DOHH2 (cell line): Measurements from ENCODE around the gene ALG2.

Experiments
- CTCF ChIP-seq: fragments of 200-600 bp; sonication (generic); IDR thresholded peaks from one replicate; pipeline ENCODE4 v1.5.1; 2014; ENCODE audit warnings: antibody characterized with exemption, mild to moderate bottlenecking, low read depth, low read length; ENCODE audit not compliant: poor library complexity, severe bottlenecking
- EZH2phosphoT487 ChIP-seq: fragments of 200-600 bp; sonication (generic); IDR thresholded peaks from 2 replicates; pipeline ENCODE4 v1.6.1; 2017; ENCODE audit warnings: borderline replicate concordance, mild to moderate bottlenecking, antibody characterized with exemption, low read length, moderate library complexity, mixed read lengths

- TF ChIP-seq CTCF (no peak), EZH2phosphoT487 (no peak)
Measured at GRCh38 chr9:99180199-99180598, 41.5 kb downstream of the ALG2 start.
